ENCODE measurements around the gene BCAP29.

Gene BCAP29

GRCh38 chr7:107564553-107565298 lies 15.3 kb upstream of the BCAP29 start:
- TF ChIP-seq, protein P1, sequence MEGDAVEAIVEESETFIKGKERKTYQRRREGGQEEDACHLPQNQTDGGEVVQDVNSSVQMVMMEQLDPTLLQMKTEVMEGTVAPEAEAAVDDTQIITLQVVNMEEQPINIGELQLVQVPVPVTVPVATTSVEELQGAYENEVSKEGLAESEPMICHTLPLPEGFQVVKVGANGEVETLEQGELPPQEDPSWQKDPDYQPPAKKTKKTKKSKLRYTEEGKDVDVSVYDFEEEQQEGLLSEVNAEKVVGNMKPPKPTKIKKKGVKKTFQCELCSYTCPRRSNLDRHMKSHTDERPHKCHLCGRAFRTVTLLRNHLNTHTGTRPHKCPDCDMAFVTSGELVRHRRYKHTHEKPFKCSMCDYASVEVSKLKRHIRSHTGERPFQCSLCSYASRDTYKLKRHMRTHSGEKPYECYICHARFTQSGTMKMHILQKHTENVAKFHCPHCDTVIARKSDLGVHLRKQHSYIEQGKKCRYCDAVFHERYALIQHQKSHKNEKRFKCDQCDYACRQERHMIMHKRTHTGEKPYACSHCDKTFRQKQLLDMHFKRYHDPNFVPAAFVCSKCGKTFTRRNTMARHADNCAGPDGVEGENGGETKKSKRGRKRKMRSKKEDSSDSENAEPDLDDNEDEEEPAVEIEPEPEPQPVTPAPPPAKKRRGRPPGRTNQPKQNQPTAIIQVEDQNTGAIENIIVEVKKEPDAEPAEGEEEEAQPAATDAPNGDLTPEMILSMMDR (IDR thresholded peaks at IDR 0.05; ENCODE audit: low read length, missing control alignments) = no peak
- DNase-seq (ENCODE audit: low read depth) = peak; percentile 76
- H3K4me3 ChIP-seq (replicated peaks; ENCODE audit: low read depth, low read length) = peak overlapping the region; percentile 92

DNA sequence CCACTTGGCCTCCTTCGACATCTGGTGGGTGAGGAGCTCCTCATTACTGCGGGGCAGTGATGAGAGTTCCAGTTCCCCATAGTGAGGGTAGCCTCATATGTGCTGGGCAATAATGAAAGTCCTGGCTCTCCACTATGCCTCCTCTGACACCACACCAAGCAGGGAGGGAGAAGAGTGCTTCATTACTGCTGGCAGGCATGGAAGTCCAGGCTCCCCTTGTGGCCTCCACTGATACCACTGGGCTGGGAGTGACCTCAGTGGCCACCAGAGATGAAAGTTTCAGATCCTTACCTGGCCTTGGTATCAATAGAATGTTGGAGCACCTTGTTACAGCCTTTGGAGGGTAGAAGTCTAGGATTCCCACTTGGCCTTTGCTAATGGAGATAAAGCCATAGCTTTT lies 9.7 kb upstream of the BCAP29 start:
- TF ChIP-seq, protein P1 (IDR thresholded peaks at IDR 0.05; ENCODE audit: low read length, missing control alignments) = no peak
- DNase-seq (ENCODE audit: low read depth) = no peak
- no peak overlapping the region for H3K4me3 ChIP-seq (replicated peaks; ENCODE audit: low read depth, low read length)

DNA sequence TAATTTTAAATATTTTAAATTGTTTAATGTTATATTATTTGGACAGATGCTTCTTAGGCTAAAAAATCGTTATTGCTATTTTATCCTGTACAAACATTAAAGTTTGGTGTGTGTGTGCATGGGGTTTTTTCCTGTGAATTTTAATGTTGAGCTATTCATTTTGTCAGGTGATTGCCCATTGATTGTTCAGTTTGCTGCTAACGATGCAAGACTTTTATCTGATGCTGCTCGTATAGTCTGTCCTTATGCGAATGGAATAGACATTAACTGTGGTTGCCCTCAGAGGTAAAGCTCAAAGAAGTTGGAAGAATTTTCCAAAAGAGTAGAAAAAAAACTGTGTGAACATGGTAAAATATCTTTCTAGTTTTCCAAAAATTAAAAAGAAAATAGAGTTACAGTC lies 6.5 kb upstream of the BCAP29 start:
- no peak for DNase-seq (ENCODE audit: low read depth)
- no peak overlapping the region for H3K4me3 ChIP-seq (replicated peaks; ENCODE audit: low read depth, low read length)
- TF ChIP-seq, protein P1 (IDR thresholded peaks at IDR 0.05; ENCODE audit: low read length, missing control alignments) = no peak

DNA sequence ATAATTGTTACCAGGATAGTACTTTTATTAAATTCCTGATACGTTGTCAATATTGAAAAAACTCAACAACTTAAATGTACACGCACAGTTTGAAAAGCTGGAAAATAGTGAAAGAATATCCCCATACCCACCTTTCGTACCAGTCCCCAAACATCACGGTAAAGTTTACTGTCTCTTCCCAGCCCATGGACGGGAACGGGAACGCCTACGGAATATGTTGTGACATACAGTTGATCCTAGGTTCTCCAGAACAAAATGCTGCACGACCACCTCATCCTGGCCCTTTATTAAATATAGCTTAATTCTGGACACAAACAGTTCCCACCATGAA lies 527 bp upstream of the BCAP29 start:
- no peak for DNase-seq (ENCODE audit: low read depth)
- TF ChIP-seq, protein P1 (IDR thresholded peaks at IDR 0.05; ENCODE audit: low read length, missing control alignments) = no peak

DNA sequence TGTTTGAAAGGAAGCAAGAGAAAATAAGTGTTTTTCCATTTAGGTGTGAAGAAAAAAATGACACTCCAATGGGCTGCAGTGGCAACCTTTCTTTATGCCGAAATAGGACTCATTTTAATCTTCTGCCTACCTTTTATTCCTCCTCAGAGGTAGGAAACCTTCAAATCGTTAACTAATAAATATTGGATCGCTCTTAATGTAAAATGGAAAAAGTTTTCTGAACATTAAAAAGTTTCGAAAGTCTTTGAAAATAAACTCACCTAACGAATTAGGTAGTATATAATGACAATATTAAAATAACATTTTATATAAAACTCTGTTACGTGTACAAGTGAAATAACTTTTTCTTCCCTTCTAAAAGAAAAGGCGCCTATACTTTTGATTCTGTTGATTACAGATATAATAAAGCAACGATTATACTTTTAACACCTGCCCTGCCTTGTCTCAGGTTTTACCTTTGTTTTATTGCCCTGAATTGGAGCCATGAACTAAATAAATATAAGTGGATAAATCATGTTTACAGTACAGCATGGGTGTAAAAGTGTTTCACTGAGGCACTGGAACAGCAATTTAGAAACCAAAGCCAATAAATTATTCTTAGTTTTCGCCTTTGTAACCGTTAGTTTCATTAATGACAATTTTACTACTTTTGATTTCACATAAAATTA lies 804 bp downstream of the BCAP29 start:
- TF ChIP-seq, protein P1 (IDR thresholded peaks at IDR 0.05; ENCODE audit: low read length, missing control alignments) = no peak
- no peak for DNase-seq (ENCODE audit: low read depth)
- peak overlapping the region; percentile 87 for H3K4me3 ChIP-seq (replicated peaks; ENCODE audit: low read depth, low read length)

More for the DNA sequence above, 527 bp upstream of the BCAP29 start:
- peak overlapping the region; percentile 87 for H3K4me3 ChIP-seq (replicated peaks; ENCODE audit: low read depth, low read length)

DNA sequence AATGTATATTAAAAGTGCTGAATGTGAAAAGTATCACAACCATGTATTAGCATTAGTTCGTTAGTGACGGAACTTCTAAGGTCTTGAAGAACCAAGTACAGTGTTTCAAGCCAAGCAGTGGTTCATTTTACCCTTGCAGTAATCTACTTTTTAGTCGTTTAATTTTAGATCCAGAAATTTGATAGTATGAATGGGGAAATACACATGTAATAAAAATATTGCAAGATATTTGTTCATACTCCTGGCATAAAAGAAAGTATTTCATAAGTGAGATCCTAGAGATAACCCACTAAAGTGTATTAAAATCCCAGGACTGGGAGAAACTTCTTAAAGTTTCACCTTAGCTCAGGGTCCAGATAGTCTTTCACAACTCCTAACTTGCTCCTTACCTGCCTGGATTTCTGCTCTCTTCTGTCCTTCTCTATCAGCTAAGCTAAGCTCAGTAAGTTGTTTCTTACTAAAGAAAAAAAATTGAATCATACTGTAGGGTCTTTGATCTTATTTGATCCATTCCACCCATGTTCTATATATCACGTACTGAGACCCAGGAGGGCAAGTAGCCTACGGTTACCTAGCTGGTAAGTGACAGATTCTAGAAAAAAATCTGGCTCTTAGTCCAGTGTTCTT lies 1.5 kb downstream of the BCAP29 start:
- TF ChIP-seq, protein P1 (IDR thresholded peaks at IDR 0.05; ENCODE audit: low read length, missing control alignments) = no peak
- peak overlapping the region; percentile 87 for H3K4me3 ChIP-seq (replicated peaks; ENCODE audit: low read depth, low read length)
- DNase-seq (ENCODE audit: low read depth) = no peak

All from fibroblast of pulmonary artery (primary cell).